Neural cell (in vitro differentiated cells): ENCODE measurements around the gene SPATA31C1. TPM values are rescaled to one million over a fixed set of nuclear protein-coding genes. Genes with fewer than 3 reads are reported as not detected.
"Not testable (repeated sequence)": the region's sequence is repeated elsewhere in the genome, so short reads cannot be mapped to it uniquely, and the experiment has no call there.

Experiments
- H2AFZ ChIP-seq: fragments of 200-600, 300-800 bp; sonication (generic), shearing (Covaris generic); 2 replicates; pipeline ENCODE4 v1.6.0; 2014; ENCODE audit warnings: low read depth, mild to moderate bottlenecking, antibody characterized with exemption, low read length, moderate library complexity
- H3F3A ChIP-seq: fragments of 200-600 bp; shearing (Covaris generic); 2 replicates; pipeline ENCODE4 v1.6.1; 2016; ENCODE audit warnings: mild to moderate bottlenecking, moderate library complexity, mixed read lengths, antibody characterized with exemption, low read length; ENCODE audit not compliant: insufficient read depth, poor library complexity, severe bottlenecking
- H3K27ac ChIP-seq: fragments of 200-600, 300-800 bp; sonication (generic), shearing (Covaris generic); 2 replicates; pipeline ENCODE4 v1.5.1; 2014; ENCODE audit warnings: mild to moderate bottlenecking, low read length, moderate library complexity
- H3K27me3 ChIP-seq: fragments of 300-800, 200-600 bp; sonication (generic), shearing (Covaris generic); 2 replicates; pipeline ENCODE4 v1.6.0; 2014; ENCODE audit warnings: mild to moderate bottlenecking, low read depth, low read length, moderate library complexity; ENCODE audit not compliant: insufficient read depth
- H3K36me3 ChIP-seq: fragments of 300-800, 200-600 bp; sonication (generic), shearing (Covaris generic); 2 replicates; pipeline ENCODE4 v1.5.1; 2014; ENCODE audit warnings: mild to moderate bottlenecking, antibody characterized with exemption, low read length, moderate library complexity; ENCODE audit not compliant: insufficient read depth
- H3K4me2 ChIP-seq: fragments of 300-800, 200-600 bp; sonication (generic), shearing (Covaris generic); 2 replicates; pipeline ENCODE4 v1.6.0; 2014; ENCODE audit warnings: mild to moderate bottlenecking, low read length
- H3K4me3 ChIP-seq: fragments of 300-800, 200-600 bp; sonication (generic), shearing (Covaris generic); 2 replicates; pipeline ENCODE4 v1.5.1; 2014; ENCODE audit warnings: mild to moderate bottlenecking, low read length, moderate library complexity
- H3K79me2 ChIP-seq: fragments of 200-600 bp; shearing (Covaris generic); replicated peaks from 2 replicates; pipeline ENCODE4 v1.6.0; 2014; ENCODE audit warnings: mild to moderate bottlenecking, low read length, moderate library complexity; ENCODE audit not compliant: insufficient read depth
- H3K9ac ChIP-seq: fragments of 300-800, 200-600 bp; sonication (generic), shearing (Covaris generic); 2 replicates; pipeline ENCODE4 v1.6.1; 2016; ENCODE audit warnings: mild to moderate bottlenecking, low read length, mixed read lengths
- H3K9me2 ChIP-seq: fragments of 200-600 bp; shearing (Covaris generic); 2 replicates; pipeline ENCODE4 v1.6.1; 2016; ENCODE audit warnings: mild to moderate bottlenecking, low read length, mixed read lengths; ENCODE audit not compliant: insufficient read depth
- H3K9me3 ChIP-seq: fragments of 200-600, 300-800 bp; sonication (generic), shearing (Covaris generic); 2 replicates; pipeline ENCODE4 v1.6.1; 2016; ENCODE audit warnings: mild to moderate bottlenecking, mixed run types, low read length, moderate library complexity, mixed read lengths
- H4K20me1 ChIP-seq: fragments of 200-600 bp; shearing (Covaris generic); 2 replicates; pipeline ENCODE4 v1.6.1; 2016; ENCODE audit warnings: mild to moderate bottlenecking, mixed run types; ENCODE audit not compliant: insufficient read depth
- CTCF ChIP-seq: fragments of 450-650 bp; IDR thresholded peaks from 2 replicates; pipeline ENCODE4 v1.5.1; 2014; ENCODE audit warnings: antibody characterized with exemption, mild to moderate bottlenecking, moderate library complexity; ENCODE audit not compliant: poor library complexity, severe bottlenecking
- EP300 ChIP-seq: fragments of 450-650 bp; conservative IDR thresholded peaks from 2 replicates; pipeline ENCODE4 v1.6.1; 2014; ENCODE audit warnings: antibody characterized with exemption, mild to moderate bottlenecking, moderate library complexity; ENCODE audit not compliant: poor library complexity, severe bottlenecking
- EZH2 ChIP-seq: fragments of 200-600, 300-800 bp; shearing (Covaris generic), sonication (generic); IDR thresholded peaks from 2 replicates; pipeline ENCODE4 v1.6.1; 2014; ENCODE audit warnings: antibody characterized with exemption, low read length, borderline replicate concordance, mild to moderate bottlenecking; ENCODE audit not compliant: insufficient read depth, poor library complexity, severe bottlenecking
- MXI1 ChIP-seq: fragments of 450-650 bp; conservative IDR thresholded peaks from 2 replicates; pipeline ENCODE4 v1.6.1; 2014; ENCODE audit warnings: antibody characterized with exemption, mild to moderate bottlenecking; ENCODE audit not compliant: poor library complexity, severe bottlenecking
- POLR2AphosphoS5 ChIP-seq: IDR thresholded peaks from 2 replicates; pipeline ENCODE4 v1.6.1; 2012
- RAD21 ChIP-seq: fragments of 450-650 bp; conservative IDR thresholded peaks from 2 replicates; pipeline ENCODE4 v1.6.1; 2014; ENCODE audit warnings: antibody characterized with exemption, mild to moderate bottlenecking, moderate library complexity
- REST ChIP-seq: IDR thresholded peaks from 2 replicates; pipeline ENCODE4 v1.6.1; 2012; ENCODE audit warnings: borderline replicate concordance
- SMC3 ChIP-seq: fragments of 450-650 bp; conservative IDR thresholded peaks from 2 replicates; pipeline ENCODE4 v1.6.1; 2014; ENCODE audit warnings: antibody characterized with exemption, mild to moderate bottlenecking, moderate library complexity; ENCODE audit not compliant: poor library complexity
- TAF1 ChIP-seq: IDR thresholded peaks from 2 replicates; pipeline ENCODE4 v1.6.1; 2012; ENCODE audit warnings: low read depth
- polyA plus RNA-seq: library from polyadenylated mRNA; depleted of rRNA; stranded (reverse); fragments of >200 nt; gene quantifications from 2 replicates; pipeline ENCODE4 v1.2.3, GENCODE V29; 2014

Gene SPATA31C1
- polyA plus RNA-seq, 1 donor from 2014 or later: not detected

GRCh38 chr9:87909310-87910041, 8.3 kb upstream of the SPATA31C1 start:
- Histone ChIP-seq H3K9me2 (no peaks in the 10 kb centered on the region), H3K79me2 (no peaks in the 10 kb centered on the region), H3K9ac (no peak overlapping the region), H2AFZ (no peak overlapping the region), H3K4me2 (no peak overlapping the region), H3K36me3 (no peaks in the 10 kb centered on the region), H3K9me3 (no peaks in the 10 kb centered on the region), H3K27me3 (no peaks in the 10 kb centered on the region), H4K20me1 (no peaks in the 10 kb centered on the region), H3K4me3 (no peak overlapping the region), H3K27ac (no peak overlapping the region), H3F3A (no peaks in the 10 kb centered on the region)
- TF ChIP-seq MXI1 (no peak), EZH2 (no peak), SMC3 (no peak), POLR2AphosphoS5 (no peak), TAF1 (no peak), EP300 (no peak), RAD21 (no peak), CTCF (no peak), REST (no peak)

- H3K4me2 ChIP-seq: no peak overlapping the region
- H3K9ac ChIP-seq: no peak overlapping the region
- TF ChIP-seq TAF1 (no peak), MXI1 (no peak), RAD21 (no peak), SMC3 (no peak), REST (no peak), EP300 (no peak), EZH2 (no peak), CTCF (no peak), POLR2AphosphoS5 (no peak)
- no peak overlapping the region for H3K4me3 ChIP-seq
- H3K27me3 ChIP-seq: no peaks in the 10 kb centered on the region
- no peak overlapping the region for H3K27ac ChIP-seq
- no peaks in the 10 kb centered on the region for H3F3A ChIP-seq
- H3K36me3 ChIP-seq: no peaks in the 10 kb centered on the region
- no peaks in the 10 kb centered on the region for H4K20me1 ChIP-seq
- H3K79me2 ChIP-seq: no peaks in the 10 kb centered on the region
- no peak overlapping the region for H2AFZ ChIP-seq
- H3K9me3 ChIP-seq: no peaks in the 10 kb centered on the region
- no peaks in the 10 kb centered on the region for H3K9me2 ChIP-seq
Measured at GRCh38 chr9:87910821-87911220, 6.9 kb upstream of the SPATA31C1 start.

- H3K4me3 ChIP-seq, H3K27ac ChIP-seq, H2AFZ ChIP-seq, H3K4me2 ChIP-seq, H3K79me2 ChIP-seq, H3K9ac ChIP-seq, H4K20me1 ChIP-seq, H3K36me3 ChIP-seq, H3K9me2 ChIP-seq, H3K9me3 ChIP-seq, H3F3A ChIP-seq, H3K27me3 ChIP-seq: not testable (repeated sequence)
Measured at GRCh38 chr9:87919013-87919412, 1.3 kb downstream of the SPATA31C1 start.
